CD14-positive monocyte (primary cell): ENCODE results near the gene AXIN1. TPM values are rescaled to one million over a fixed set of nuclear protein-coding genes. Genes with fewer than 3 reads are reported as not detected.

Experiments
- DNase-seq, 3 donors: peaks; one replicate each; pipeline ENCODE4 v3.0.0-alpha.2; 2011 to 2022
- H2AFZ ChIP-seq: 2 replicates; pipeline ENCODE4 v1.6.0; 2012; ENCODE audit warnings: mild to moderate bottlenecking, low read depth, low read length, inconsistent platforms; ENCODE audit not compliant: insufficient read depth, poor library complexity, severe bottlenecking
- H3K27ac ChIP-seq, 2 donors: 1 replicate in 1 of 2; 2 replicates in 1 of 2; pipeline ENCODE4 v1.5.1; 2012 to 2013; ENCODE audit warnings: low read length in 2 of 2, control low read depth in 1 of 2, inconsistent platforms in 1 of 2, low read depth in 1 of 2, mild to moderate bottlenecking in 1 of 2
- H3K27me3 ChIP-seq, 2 donors: one replicate each; pipeline versions ENCODE4 v1.6.0 to v1.6.1; 2011 to 2013; ENCODE audit warnings: low read length in 2 of 2; ENCODE audit not compliant: control insufficient read depth in 2 of 2, insufficient read depth in 2 of 2
- H3K36me3 ChIP-seq, 2 donors: replicated peaks in 1 of 2; 1 replicate in 1 of 2; 2 replicates in 1 of 2; pipeline versions ENCODE4 v1.5.1 to v1.6.1; 2012 to 2013; ENCODE audit warnings: low read length in 2 of 2, control low read depth in 1 of 2, inconsistent platforms in 1 of 2, mild to moderate bottlenecking in 1 of 2; ENCODE audit not compliant: insufficient read depth in 2 of 2, control insufficient read depth in 1 of 2
- H3K4me1 ChIP-seq, 2 donors: 1 replicate in 1 of 2; 2 replicates in 1 of 2; pipeline versions ENCODE4 v1.5.1 to v1.6.1; 2012 to 2013; ENCODE audit warnings: low read length in 2 of 2, control low read depth in 1 of 2, inconsistent platforms in 1 of 2, mild to moderate bottlenecking in 1 of 2, moderate library complexity in 1 of 2; ENCODE audit not compliant: insufficient read depth in 2 of 2, control insufficient read depth in 1 of 2
- H3K4me2 ChIP-seq: replicated peaks from 2 replicates; pipeline ENCODE3; 2012; ENCODE audit warnings: low read length, moderate library complexity, mild to moderate bottlenecking; ENCODE audit not compliant: poor library complexity, severe bottlenecking; ENCODE audit errors: extremely low read depth
- H3K4me3 ChIP-seq, 3 experiments: fragments of 200-600 bp in 1 of 3; sonication (generic) in 1 of 3; replicated peaks in 1 of 3; 1 replicate in 2 of 3; 2 replicates in 1 of 3; pipeline ENCODE4 v1.5.1; 2011 to 2013; ENCODE audit warnings: low read length in 3 of 3, mild to moderate bottlenecking in 3 of 3, control low read depth in 2 of 3, low read depth in 2 of 3, inconsistent platforms in 1 of 3, moderate library complexity in 1 of 3
- H3K79me2 ChIP-seq: 2 replicates; pipeline ENCODE4 v1.6.0; 2012; ENCODE audit warnings: mild to moderate bottlenecking, control low read depth, inconsistent platforms, low read length, moderate library complexity; ENCODE audit not compliant: insufficient read depth
- H3K9ac ChIP-seq: 2 replicates; pipeline ENCODE4 v1.6.0; 2017; ENCODE audit warnings: low read length, mild to moderate bottlenecking; ENCODE audit not compliant: insufficient read depth, poor library complexity, severe bottlenecking
- H3K9me3 ChIP-seq, 2 donors: replicated peaks in 1 of 2; 1 replicate in 1 of 2; 2 replicates in 1 of 2; pipeline versions ENCODE4 v1.5.1 to v1.6.1; 2012 to 2013; ENCODE audit warnings: low read length in 2 of 2, control low read depth in 1 of 2; ENCODE audit not compliant: control insufficient read depth in 1 of 2, insufficient read depth in 1 of 2
- H4K20me1 ChIP-seq: 2 replicates; pipeline ENCODE4 v1.6.0; 2012; ENCODE audit warnings: mild to moderate bottlenecking, low read length, control low read depth, moderate library complexity; ENCODE audit not compliant: insufficient read depth
- H3K27ac Mint-ChIP-seq, 7 donors: one replicate each; pipeline ENCODE4 v1.8.0; 2020; ENCODE audit warnings: mild to moderate bottlenecking in 7 of 7, mixed read lengths in 7 of 7, moderate library complexity in 6 of 7, inconsistent platforms in 2 of 7
- H3K27me3 Mint-ChIP-seq, 3 donors: one replicate each; pipeline ENCODE4 v1.8.0; 2021 to 2022; ENCODE audit warnings: low read depth in 3 of 3, mild to moderate bottlenecking in 3 of 3, mixed read lengths in 3 of 3, moderate library complexity in 3 of 3, inconsistent platforms in 1 of 3
- H3K36me3 Mint-ChIP-seq, 2 donors: one replicate each; pipeline ENCODE4 v1.8.0; 2020; ENCODE audit warnings: mixed read lengths in 2 of 2, inconsistent platforms in 1 of 2, mild to moderate bottlenecking in 1 of 2
- H3K4me1 Mint-ChIP-seq: one replicate; pipeline ENCODE4 v1.8.0; 2020; ENCODE audit warnings: mild to moderate bottlenecking, mixed read lengths
- H3K4me3 Mint-ChIP-seq, 2 donors: one replicate each; pipeline ENCODE4 v1.8.0; 2020; ENCODE audit warnings: mild to moderate bottlenecking in 2 of 2, mixed read lengths in 2 of 2, moderate library complexity in 1 of 2
- H3K9me3 Mint-ChIP-seq, 7 donors: one replicate each; pipeline ENCODE4 v1.8.0; 2020 to 2022; ENCODE audit warnings: mixed read lengths in 7 of 7, mild to moderate bottlenecking in 6 of 7, moderate library complexity in 6 of 7, inconsistent platforms in 2 of 7
- CTCF ChIP-seq: fragments of 200-600 bp; IDR thresholded peaks from one replicate; pipeline ENCODE4 v1.8.0; 2022; ENCODE audit warnings: antibody characterized with exemption, mild to moderate bottlenecking
- WGBS: methylation state at CpG from one replicate; pipeline ENCODE4 v1.1.5; 2013; ENCODE audit warnings: missing lambda C conversion rate; ENCODE audit not compliant: insufficient coverage; 5-methylcytosine and 5-hydroxymethylcytosine counted together
- intact Hi-C, 2 donors: fragments of 100-400 bp; cut with micrococcal nuclease; formaldehyde crosslinking; loops; one replicate each; pipeline versions ENCODE4 v1.15.0 to v1.15.1; 2023
- polyA plus RNA-seq, 3 donors: library from polyadenylated mRNA; depleted of rRNA in 1 of 3; unstranded in 2 of 3; stranded (reverse) in 1 of 3; fragments of 300-500 nt in 2 of 3; fragments of >200 nt in 1 of 3; fragmentation: Illumina TruSeq in 2 of 3; gene quantifications; 1 replicate in 2 of 3; 2 replicates in 1 of 3; pipeline ENCODE4 v1.2.3, GENCODE V29; 2012 to 2021

The AXIN1 gene
- polyA plus RNA-seq, 3 donors, result 0.30 to 20.9 (median 0.74) TPM

- H4K20me1 ChIP-seq, result no peaks in the 10 kb centered on the region
- H3K36me3 Mint-ChIP-seq, result peaks cover 0 to 2% of the 10 kb centered on the region in 2 donors
- WGBS, result 31% methylated on average over 4 of the region's 7 CpGs
- no peak overlapping the region for H3K9ac ChIP-seq
- H3K4me3 Mint-ChIP-seq, result peak overlapping the region in 1 of 2 donors; percentile 41
- H3K27ac ChIP-seq, result peak overlapping the region in 1 of 2 donors; percentile 7
- H3K4me1 Mint-ChIP-seq, result peaks cover 15% of the 10 kb centered on the region
- H3K79me2 ChIP-seq, result no peaks in the 10 kb centered on the region
- peaks cover 16 to 17% of the 10 kb centered on the region in 2 donors for H3K4me1 ChIP-seq
- intact Hi-C loops, result no loop called here
- peak; percentile 27 for TF ChIP-seq CTCF
- H3K9me3 ChIP-seq, result peaks cover 0 to 3% of the 10 kb centered on the region in 2 donors
- no peaks in the 10 kb centered on the region for H3K27me3 ChIP-seq
- DNase-seq, result peak; percentile 27 to 76 (median 61)
- H3K27ac Mint-ChIP-seq, result peak overlapping the region; percentile 40 to 84 (median 71)
- H3K36me3 ChIP-seq, result no peaks in the 10 kb centered on the region
- peaks cover 3 to 6% (median 4%) of the 10 kb centered on the region in 3 donors for H3K27me3 Mint-ChIP-seq
- no peak overlapping the region for H3K4me2 ChIP-seq
- no peak overlapping the region for H3K4me3 ChIP-seq
- H3K9me3 Mint-ChIP-seq, result peaks cover 0 to 9% (median 4%) of the 10 kb centered on the region in 7 donors
- peak overlapping the region; percentile 46 for H2AFZ ChIP-seq
Observed at GRCh38 chr16:392450-393030, 40.0 kb upstream of the AXIN1 start.

GRCh38 chr16:391885-392335 lies 39.4 kb upstream of the AXIN1 start:
- Histone ChIP-seq H3K4me3 (no peak overlapping the region), H3K9ac (no peak overlapping the region), H3K4me2 (no peak overlapping the region), H4K20me1 (no peaks in the 10 kb centered on the region), H3K36me3 (no peaks in the 10 kb centered on the region), H2AFZ (no peak overlapping the region), H3K27ac (no peak overlapping the region), H3K79me2 (no peaks in the 10 kb centered on the region), H3K4me1 (peaks cover 16 to 17% of the 10 kb centered on the region in 2 donors), H3K27me3 (no peaks in the 10 kb centered on the region), H3K9me3 (peaks cover 0 to 3% of the 10 kb centered on the region in 2 donors)
- intact Hi-C loops, result loop anchor here in 1 of 2 donors (2.0 kb wide), 1 partner anchor 95 kb away; no protein-coding TSS in a partner anchor
- DNase-seq, result peak; percentile 57 to 80 (median 58)
- peaks cover 0 to 9% (median 4%) of the 10 kb centered on the region in 7 donors for H3K9me3 Mint-ChIP-seq
- peak; percentile 68 for TF ChIP-seq CTCF
- no peak overlapping the region for H3K4me3 Mint-ChIP-seq
- H3K27ac Mint-ChIP-seq, result peak overlapping the region in 1 of 7 donors; percentile 53
- H3K36me3 Mint-ChIP-seq, result peaks cover 0 to 2% of the 10 kb centered on the region in 2 donors
- H3K27me3 Mint-ChIP-seq, result peaks cover 3 to 8% (median 4%) of the 10 kb centered on the region in 3 donors
- peaks cover 15% of the 10 kb centered on the region for H3K4me1 Mint-ChIP-seq
- WGBS, result 65% methylated on average over 3 of the region's 7 CpGs
